GM12865 (cell line): Measurements from ENCODE around the gene GRID1.

Experiments used
- DNase-seq: peaks from one replicate; pipeline ENCODE4 v3.0.0; 2010; ENCODE audit warnings: low read depth
- H3K4me3 ChIP-seq: 2 replicates; pipeline ENCODE4 v1.5.1; 2011; ENCODE audit warnings: mild to moderate bottlenecking, low read depth, low read length, control low read depth
- TF ChIP-seq, protein P1 (sequence below): IDR thresholded peaks from 2 replicates; pipeline ENCODE4 v1.5.1; 2011; ENCODE audit warnings: low read length, control low read depth, low read depth, inconsistent platforms; ENCODE audit not compliant: insufficient read depth; ENCODE audit errors: missing control alignments

Gene GRID1

GRCh38 chr10:86289577-86289868, 77.1 kb downstream of the GRID1 start:
- TF ChIP-seq, protein P1, sequence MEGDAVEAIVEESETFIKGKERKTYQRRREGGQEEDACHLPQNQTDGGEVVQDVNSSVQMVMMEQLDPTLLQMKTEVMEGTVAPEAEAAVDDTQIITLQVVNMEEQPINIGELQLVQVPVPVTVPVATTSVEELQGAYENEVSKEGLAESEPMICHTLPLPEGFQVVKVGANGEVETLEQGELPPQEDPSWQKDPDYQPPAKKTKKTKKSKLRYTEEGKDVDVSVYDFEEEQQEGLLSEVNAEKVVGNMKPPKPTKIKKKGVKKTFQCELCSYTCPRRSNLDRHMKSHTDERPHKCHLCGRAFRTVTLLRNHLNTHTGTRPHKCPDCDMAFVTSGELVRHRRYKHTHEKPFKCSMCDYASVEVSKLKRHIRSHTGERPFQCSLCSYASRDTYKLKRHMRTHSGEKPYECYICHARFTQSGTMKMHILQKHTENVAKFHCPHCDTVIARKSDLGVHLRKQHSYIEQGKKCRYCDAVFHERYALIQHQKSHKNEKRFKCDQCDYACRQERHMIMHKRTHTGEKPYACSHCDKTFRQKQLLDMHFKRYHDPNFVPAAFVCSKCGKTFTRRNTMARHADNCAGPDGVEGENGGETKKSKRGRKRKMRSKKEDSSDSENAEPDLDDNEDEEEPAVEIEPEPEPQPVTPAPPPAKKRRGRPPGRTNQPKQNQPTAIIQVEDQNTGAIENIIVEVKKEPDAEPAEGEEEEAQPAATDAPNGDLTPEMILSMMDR: no peak
- no peak overlapping the region for H3K4me3 ChIP-seq
- no peak for DNase-seq

- DNase-seq: no peak
- no peak overlapping the region for H3K4me3 ChIP-seq
- TF ChIP-seq, protein P1: no peak
These were observed 77.7 kb downstream of the GRID1 start for GRCh38 chr10:86288695-86289576.

- peak; percentile 9 for DNase-seq
- TF ChIP-seq, protein P1: no peak
- no peak overlapping the region for H3K4me3 ChIP-seq
These were observed 78.5 kb downstream of the GRID1 start for GRCh38 chr10:86287966-86288579.

DNA sequence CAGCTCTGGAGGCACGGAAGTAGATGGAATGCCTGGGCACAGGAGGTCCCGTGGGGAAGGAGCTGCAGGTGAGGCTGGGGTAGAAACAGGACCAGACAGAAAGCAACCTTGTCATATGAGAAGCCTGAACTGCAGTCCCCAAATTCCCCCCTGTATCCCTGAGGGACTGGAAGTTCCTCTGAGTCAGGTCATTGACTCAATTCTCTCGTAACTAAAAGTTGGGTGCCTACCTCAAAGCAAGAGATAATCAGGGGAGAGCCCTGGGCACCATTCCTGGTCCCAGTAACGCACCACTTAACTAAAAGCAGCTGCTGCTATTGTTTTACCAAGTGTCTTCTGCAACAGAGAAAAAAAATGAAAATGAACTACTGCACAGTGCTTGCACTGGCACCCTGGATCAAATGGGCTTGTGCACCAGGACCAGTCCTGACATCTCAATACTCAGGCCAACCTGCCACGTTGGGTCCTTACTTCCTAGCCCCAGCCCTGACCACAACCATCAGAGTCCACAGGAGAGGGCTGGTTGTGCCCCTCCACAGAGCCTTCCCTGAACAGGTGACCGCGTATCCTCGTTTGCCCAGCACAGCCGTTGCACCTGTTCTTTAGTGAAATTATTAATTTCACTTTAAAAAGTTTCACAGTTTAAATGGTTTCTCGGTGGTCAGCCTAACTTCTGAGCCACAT, 79.3 kb downstream of the GRID1 start:
- TF ChIP-seq, protein P1: no peak
- no peak overlapping the region for H3K4me3 ChIP-seq
- peak; percentile 22 for DNase-seq

DNA sequence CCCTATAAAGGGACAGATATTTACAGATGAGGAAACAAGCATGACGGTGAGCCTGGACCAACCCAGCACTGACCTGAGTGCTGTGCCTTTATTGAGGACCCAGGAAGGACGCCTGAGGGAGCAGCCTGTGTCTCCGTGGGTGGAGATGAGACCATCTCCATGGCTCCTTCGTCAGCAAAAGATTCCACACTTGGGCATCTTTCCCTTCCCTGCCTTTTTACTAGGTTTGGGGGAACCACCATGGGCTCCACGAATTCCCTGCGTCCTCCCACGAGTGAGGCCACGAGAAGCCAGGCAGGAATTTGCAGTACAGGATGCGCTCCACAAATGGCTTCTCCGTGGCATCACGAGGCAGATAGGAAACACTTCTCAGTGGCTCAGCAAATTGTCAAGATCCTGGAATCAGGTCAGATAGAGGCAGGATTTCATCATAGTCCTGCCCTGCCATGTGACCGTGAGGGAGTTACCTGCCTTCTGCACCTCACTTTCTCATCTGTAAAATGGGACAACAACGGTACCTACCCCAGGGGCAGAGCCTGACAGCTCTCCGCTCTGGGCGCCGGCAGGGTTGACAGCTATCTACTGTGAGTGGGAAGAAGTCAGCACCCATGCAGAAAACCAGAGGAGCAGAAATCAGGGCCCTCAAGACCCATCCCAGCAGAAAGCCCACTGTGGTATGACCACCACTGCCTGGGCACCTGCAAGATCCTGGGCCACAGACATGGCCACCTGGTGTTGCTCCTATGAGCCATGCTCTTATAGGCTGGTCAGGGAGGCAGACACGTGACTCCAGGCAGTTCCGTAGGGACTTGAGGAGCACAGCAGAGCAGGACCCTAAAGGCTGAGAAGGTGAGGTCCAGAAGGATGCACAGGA, 80.1 kb downstream of the GRID1 start:
- no peak for DNase-seq
- no peak overlapping the region for H3K4me3 ChIP-seq
- TF ChIP-seq, protein P1: no peak

DNA sequence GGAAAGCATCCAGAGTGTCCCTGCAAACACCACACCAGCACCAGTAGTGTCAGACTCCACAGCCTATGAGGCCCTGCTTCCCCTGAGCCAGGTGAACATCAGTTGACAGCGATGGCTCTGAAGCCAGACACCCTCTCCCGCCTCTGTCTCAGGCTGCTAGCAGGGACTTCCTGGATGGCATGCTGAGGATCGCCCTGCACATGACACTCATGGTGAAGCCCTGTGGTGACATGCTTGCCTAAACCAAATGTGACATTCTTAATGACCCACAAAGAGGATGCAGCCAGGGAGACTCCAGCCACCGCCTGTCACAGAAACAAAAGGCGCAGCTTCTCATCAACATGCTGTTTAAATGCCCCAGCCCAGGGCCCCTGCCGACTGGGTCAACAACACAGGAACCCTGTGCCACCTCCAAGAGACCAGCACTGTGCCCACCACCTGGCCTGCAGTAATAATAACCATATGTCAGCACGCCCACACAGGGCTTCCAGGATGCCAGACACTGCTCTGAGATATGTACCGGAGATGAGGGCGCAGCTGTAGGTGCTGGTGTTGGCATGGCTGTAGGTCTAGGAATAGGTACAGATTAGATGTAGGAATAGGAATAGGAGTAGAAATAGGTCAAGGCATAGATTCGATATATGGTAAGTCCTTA, 81.3 kb downstream of the GRID1 start:
- TF ChIP-seq, protein P1: no peak
- no peak overlapping the region for H3K4me3 ChIP-seq
- no peak for DNase-seq
